ENCODE measurements around the gene VWC2.

The VWC2 gene

GRCh38 chr7:49937608-49938007, 164.2 kb downstream of the VWC2 start:
- no peak for ATAC-seq
- TF ChIP-seq BACH2 (CRISPR knock-in tag; IDR thresholded peaks at IDR 0.05; ENCODE audit: borderline replicate concordance) (no peak), TCF4 (CRISPR knock-in tag; IDR thresholded peaks at IDR 0.05; ENCODE audit: borderline replicate concordance) (no peak), ZNF70 (CRISPR knock-in tag; IDR thresholded peaks at IDR 0.05) (no peak), SNAI2 (CRISPR knock-in tag; IDR thresholded peaks at IDR 0.05) (no peak), TOX (CRISPR knock-in tag; IDR thresholded peaks at IDR 0.05; ENCODE audit: borderline replicate concordance) (no peak), CSDC2 (CRISPR knock-in tag; IDR thresholded peaks at IDR 0.05) (no peak), RARB (CRISPR knock-in tag; IDR thresholded peaks at IDR 0.05) (no peak), ARNTL (CRISPR knock-in tag; IDR thresholded peaks at IDR 0.05; ENCODE audit: borderline replicate concordance, low read depth) (no peak), ISL1 (CRISPR knock-in tag; IDR thresholded peaks at IDR 0.05) (no peak), PPARA (CRISPR knock-in tag; IDR thresholded peaks at IDR 0.05; ENCODE audit: borderline replicate concordance) (no peak)
- TF ChIP-seq, protein P1, sequence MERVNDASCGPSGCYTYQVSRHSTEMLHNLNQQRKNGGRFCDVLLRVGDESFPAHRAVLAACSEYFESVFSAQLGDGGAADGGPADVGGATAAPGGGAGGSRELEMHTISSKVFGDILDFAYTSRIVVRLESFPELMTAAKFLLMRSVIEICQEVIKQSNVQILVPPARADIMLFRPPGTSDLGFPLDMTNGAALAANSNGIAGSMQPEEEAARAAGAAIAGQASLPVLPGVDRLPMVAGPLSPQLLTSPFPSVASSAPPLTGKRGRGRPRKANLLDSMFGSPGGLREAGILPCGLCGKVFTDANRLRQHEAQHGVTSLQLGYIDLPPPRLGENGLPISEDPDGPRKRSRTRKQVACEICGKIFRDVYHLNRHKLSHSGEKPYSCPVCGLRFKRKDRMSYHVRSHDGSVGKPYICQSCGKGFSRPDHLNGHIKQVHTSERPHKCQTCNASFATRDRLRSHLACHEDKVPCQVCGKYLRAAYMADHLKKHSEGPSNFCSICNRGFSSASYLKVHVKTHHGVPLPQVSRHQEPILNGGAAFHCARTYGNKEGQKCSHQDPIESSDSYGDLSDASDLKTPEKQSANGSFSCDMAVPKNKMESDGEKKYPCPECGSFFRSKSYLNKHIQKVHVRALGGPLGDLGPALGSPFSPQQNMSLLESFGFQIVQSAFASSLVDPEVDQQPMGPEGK (CRISPR knock-in tag; IDR thresholded peaks at IDR 0.05; ENCODE audit: borderline replicate concordance): no peak

Measured in SK-N-SH treated with all-trans-retinoic acid at 6 μM for 48 hours (cell line).